Measurements from ENCODE around the gene PPFIBP2. TPM values are rescaled to one million over a fixed set of nuclear protein-coding genes. Genes with fewer than 3 reads are reported as not detected.
A peak's percentile ranks its signal among the peaks of the same experiment; 100 is the strongest.

PPFIBP2 gene
- total RNA-seq, 8 experiments from 2014 or later: 0.92 to 132 (median 10.5) TPM

DNA sequence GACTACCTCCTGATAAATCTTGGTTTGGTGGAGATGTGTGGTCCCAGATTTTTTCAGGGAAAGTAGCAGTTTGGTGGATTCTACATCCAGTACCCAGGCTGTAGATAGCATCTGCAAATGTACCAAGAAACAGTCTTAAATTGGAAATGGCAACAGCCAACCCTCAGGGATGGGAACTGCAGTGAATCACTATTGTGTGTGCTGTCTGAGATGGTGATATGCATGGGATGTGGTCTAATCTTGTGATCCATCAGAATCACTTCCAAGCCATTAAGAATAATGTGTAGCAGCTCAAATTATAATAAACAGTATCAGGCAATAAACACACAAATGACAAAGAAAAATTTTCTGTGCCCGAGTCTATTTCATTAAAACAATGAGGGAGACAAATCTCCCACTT is 25.1 kb upstream of the PPFIBP2 start:
- peak in 2 of 8 experiments; percentile 27 to 37 for ATAC-seq (replicated peaks in 6 of 8)
- in situ Hi-C loops (cut with MboI; ENCODE audit: low pct_unique_long_range_greater_than_20kb in 2 of 9, low sequenced_read_pairs in 9 of 9, unreplicated experiment in 9 of 9): no loop called here
- peaks cover 0 to 6% of the 10 kb centered on the region in 2 donors for H3K4me1 ChIP-seq (replicated peaks in 1 of 2)
- no peak overlapping the region for H3K4me3 ChIP-seq
- WGBS, 10 experiments: 67 to 89% (median 71%) methylated on average over 1 of the region's 1 CpG; no CpG with 5 or more reads in 5 of the 10 experiments
- no peak overlapping the region for H3K27ac ChIP-seq

DNA sequence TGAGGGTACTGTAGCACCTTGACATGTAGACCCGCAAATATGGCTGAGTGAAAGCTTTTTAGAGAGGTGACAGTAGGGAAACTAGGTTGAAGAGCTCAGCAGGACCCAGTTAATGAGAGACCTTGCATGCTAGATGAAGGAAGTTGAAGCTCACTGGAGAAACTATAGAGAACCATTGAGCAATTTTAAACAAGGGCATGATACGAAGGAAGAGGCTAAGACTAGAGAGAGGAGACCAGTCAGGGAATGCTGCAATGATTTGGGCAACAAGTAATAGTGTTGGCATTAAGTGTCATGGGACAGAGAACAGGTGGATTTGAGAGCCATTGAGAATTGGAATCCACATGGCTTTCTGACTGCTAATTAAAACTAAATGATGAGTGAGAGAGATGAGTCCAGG is 24.4 kb upstream of the PPFIBP2 start:
- no peak overlapping the region for H3K4me3 ChIP-seq
- in situ Hi-C loops (cut with MboI; ENCODE audit: low pct_unique_long_range_greater_than_20kb in 2 of 9, low sequenced_read_pairs in 9 of 9, unreplicated experiment in 9 of 9): no loop called here
- 67 to 100% (median 91%) methylated on average over 1 to 2 of the region's 2 CpGs; no CpG with 5 or more reads in 2 of the 10 experiments for WGBS, 10 experiments
- no peak overlapping the region for H3K27ac ChIP-seq
- no peak for ATAC-seq (replicated peaks in 6 of 8)
- peaks cover 0 to 6% of the 10 kb centered on the region in 2 donors for H3K4me1 ChIP-seq (replicated peaks in 1 of 2)

DNA sequence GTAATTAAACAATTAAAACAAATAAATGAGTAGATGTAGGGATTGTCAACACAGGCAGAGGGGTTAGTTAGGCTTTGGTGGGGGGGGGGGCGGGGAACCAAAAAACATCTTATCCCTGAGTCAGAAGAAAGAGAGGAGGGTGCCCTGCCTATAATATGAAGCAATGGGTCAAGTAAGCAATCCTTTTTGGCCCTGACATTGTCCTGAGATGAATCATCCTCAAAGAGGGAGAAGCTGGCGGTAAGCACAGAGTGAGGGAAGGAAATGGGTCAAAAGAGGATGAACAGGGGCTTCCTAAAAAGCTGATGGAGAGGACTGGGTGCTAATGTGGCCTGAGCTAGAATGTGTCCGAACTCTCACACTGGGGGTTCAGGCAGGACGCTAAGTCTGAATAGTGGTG is 23.7 kb upstream of the PPFIBP2 start:
- Histone ChIP-seq H3K4me1 (replicated peaks in 1 of 2) (peaks cover 0 to 6% of the 10 kb centered on the region in 2 donors), H3K4me3 (no peak overlapping the region), H3K27ac (no peak overlapping the region)
- ATAC-seq (replicated peaks in 6 of 8): peak in 2 of 8 experiments; percentile 10 to 20
- WGBS, 10 experiments: 8 to 100% (median 80%) methylated on average over 1 to 2 of the region's 4 CpGs; no CpG with 5 or more reads in 7 of the 10 experiments
- in situ Hi-C loops (cut with MboI; ENCODE audit: low pct_unique_long_range_greater_than_20kb in 2 of 9, low sequenced_read_pairs in 9 of 9, unreplicated experiment in 9 of 9): no loop called here

DNA sequence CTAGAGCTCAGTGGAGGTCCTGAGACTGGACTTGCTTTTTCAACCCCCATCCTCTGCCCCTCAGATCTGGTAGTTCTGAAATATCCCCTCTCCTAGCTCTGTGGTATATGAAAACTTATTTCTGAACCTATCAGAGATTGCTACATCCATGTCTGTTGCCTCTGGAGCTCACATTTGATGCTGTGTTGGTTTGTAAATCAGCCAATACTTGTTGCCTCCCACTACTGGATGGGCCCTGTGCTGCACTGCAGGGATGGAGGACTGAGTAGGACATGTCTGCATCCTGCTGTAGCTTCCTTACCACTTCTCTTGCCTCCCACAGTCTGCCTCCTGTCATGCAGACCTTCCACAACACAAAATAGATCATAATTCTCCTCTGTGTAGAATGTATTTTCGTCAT is 23.3 kb upstream of the PPFIBP2 start:
- no peak overlapping the region for H3K27ac ChIP-seq
- WGBS, 10 experiments: 17 to 100% (median 49%) methylated on average over 1 of the region's 1 CpG; no CpG with 5 or more reads in 4 of the 10 experiments
- ATAC-seq (replicated peaks in 6 of 8): no peak
- H3K4me1 ChIP-seq (replicated peaks in 1 of 2): peaks cover 0 to 6% of the 10 kb centered on the region in 2 donors
- in situ Hi-C loops (cut with MboI; ENCODE audit: low pct_unique_long_range_greater_than_20kb in 2 of 9, low sequenced_read_pairs in 9 of 9, unreplicated experiment in 9 of 9): no loop called here
- no peak overlapping the region for H3K4me3 ChIP-seq

DNA sequence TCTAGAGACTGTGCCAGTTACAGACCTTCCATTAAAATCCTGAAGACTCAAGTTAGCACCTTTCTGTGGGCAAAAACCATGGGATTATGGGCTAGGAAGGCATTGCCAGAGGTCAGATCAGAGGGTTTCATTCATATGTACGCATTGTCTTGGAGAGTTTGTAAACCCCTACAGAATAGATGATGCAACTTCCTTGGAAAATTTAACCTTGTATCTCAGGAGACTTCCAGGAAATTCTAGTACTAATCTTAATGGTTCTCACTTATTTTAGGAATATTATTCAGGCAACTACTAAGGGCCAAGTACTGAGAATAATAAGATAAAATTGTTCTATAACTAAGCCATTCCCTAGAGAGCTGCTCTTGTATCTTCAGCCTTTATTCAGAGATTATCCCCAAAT is 21.5 kb upstream of the PPFIBP2 start:
- no peak overlapping the region for H3K27ac ChIP-seq
- no peak for ATAC-seq (replicated peaks in 6 of 8)

DNA sequence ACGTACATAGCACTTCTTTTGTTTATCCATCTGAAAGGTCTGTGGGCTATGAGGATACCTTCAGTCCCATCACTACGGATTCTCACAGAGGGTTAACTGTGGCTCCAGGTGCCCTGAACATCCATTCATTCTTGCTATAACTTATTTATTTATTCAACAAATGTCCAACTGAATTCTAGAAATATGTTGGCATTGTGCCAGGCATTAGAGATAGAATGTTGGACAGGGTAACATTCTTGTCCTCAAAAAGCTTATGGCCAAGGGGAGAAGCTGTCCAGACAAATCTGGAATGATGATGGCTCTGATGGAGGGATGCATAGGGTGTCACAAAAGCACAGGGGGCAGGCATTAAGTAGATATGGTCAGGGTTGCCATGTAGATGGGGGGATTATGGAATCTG is 20.1 kb upstream of the PPFIBP2 start:
- 66 to 100% (median 88%) methylated on average over 1 to 2 of the region's 2 CpGs; no CpG with 5 or more reads in 2 of the 10 experiments for WGBS, 10 experiments
- ATAC-seq (replicated peaks in 6 of 8): no peak
- in situ Hi-C loops (cut with MboI; ENCODE audit: low pct_unique_long_range_greater_than_20kb in 2 of 9, low sequenced_read_pairs in 9 of 9, unreplicated experiment in 9 of 9): no loop called here

More for the DNA sequence above, 21.5 kb upstream of the PPFIBP2 start:
- WGBS, 10 experiments: 88 to 100% (median 100%) methylated on average over 1 of the region's 1 CpG; no CpG with 5 or more reads in 7 of the 10 experiments
- in situ Hi-C loops (cut with MboI; ENCODE audit: low pct_unique_long_range_greater_than_20kb in 2 of 9, low sequenced_read_pairs in 9 of 9, unreplicated experiment in 9 of 9): no loop called here
- H3K4me1 ChIP-seq (replicated peaks in 1 of 2): peaks cover 0 to 6% of the 10 kb centered on the region in 2 donors
- no peak overlapping the region for H3K4me3 ChIP-seq

DNA sequence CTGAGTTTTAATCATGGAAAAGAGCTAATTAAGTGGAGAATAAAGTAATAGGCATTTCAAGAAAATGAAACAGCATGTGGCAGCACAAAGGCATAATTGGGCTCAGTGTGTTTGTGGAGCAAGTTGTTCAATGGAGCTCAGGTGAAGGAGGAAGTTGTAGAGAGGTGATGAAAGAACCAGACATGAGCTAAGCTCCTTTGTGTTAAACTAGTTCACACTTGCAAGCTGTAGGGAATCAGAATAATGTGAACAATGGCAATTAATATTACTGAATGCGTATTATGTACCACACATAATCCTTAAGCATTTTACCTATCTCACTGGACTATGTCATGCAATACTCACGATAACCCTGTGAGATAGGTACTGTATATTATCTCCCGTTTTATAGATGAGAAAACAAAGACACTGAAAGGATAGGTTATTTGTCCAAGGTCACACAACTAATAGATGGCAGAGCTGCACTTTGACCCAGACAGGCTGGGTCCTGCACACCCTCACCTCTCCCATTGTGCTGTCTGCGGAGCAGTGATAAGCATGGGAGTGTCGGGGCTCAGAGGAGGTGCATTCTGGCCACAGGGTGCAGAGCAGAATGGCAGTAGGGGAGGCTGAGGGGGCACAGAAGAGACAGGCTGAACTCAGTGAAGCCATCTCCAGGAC is 19.6 kb upstream of the PPFIBP2 start:
- WGBS, 10 experiments: 42 to 100% (median 85%) methylated on average over 1 to 4 of the region's 5 CpGs; no CpG with 5 or more reads in 2 of the 10 experiments
- ATAC-seq (replicated peaks in 6 of 8): no peak
- H3K27ac ChIP-seq: no peak overlapping the region
- H3K4me3 ChIP-seq: no peak overlapping the region
- peaks cover 0 to 6% of the 10 kb centered on the region in 2 donors for H3K4me1 ChIP-seq (replicated peaks in 1 of 2)
- in situ Hi-C loops (cut with MboI; ENCODE audit: low pct_unique_long_range_greater_than_20kb in 2 of 9, low sequenced_read_pairs in 9 of 9, unreplicated experiment in 9 of 9): no loop called here

More for the DNA sequence above, 20.1 kb upstream of the PPFIBP2 start:
- Histone ChIP-seq H3K4me1 (replicated peaks in 1 of 2) (peaks cover 0 to 6% of the 10 kb centered on the region in 2 donors), H3K27ac (no peak overlapping the region), H3K4me3 (no peak overlapping the region)

DNA sequence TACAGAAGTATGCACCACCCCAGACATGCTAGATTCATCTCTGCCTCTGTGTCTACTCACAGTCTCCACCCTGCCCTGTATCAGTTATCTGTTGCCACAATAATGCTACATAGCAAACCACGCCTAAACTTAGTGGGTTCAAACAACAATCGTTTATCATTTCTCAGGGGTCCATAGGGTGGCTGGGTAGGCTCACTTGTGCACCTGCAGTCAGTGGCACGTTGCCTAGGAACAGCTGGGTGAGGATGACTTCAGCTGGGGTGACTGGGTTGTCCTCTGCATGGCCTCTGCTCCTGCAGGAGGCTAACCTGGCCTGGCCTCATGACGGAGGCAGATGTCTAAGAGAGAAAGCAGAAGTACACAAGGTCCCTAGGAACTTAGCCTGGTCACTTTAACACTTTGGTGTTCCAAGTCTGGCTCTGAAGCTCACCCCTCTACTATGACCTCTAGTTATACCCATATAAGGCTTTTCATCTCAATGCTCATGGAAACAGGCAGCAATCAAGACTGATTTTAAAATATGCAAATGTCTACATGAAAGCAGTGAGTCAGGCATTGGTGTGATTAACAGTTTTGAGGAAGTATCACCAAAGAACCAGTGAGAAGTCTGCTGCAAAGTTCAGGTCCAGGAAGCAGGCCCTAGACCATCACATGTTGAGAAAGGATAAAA is 17.8 kb upstream of the PPFIBP2 start:
- in situ Hi-C loops (cut with MboI; ENCODE audit: low pct_unique_long_range_greater_than_20kb in 2 of 9, low sequenced_read_pairs in 9 of 9, unreplicated experiment in 9 of 9): no loop called here
- peak in 3 of 8 experiments; percentile 81 to 95 (median 89) for ATAC-seq (replicated peaks in 6 of 8)
- WGBS, 10 experiments: 68 to 90% (median 80%) methylated on average over 2 to 4 of the region's 4 CpGs; no CpG with 5 or more reads in 4 of the 10 experiments
- peaks cover 0 to 3% of the 10 kb centered on the region in 2 donors for H3K4me1 ChIP-seq (replicated peaks in 1 of 2)
- H3K27ac ChIP-seq: no peak overlapping the region
- no peak overlapping the region for H3K4me3 ChIP-seq

DNA sequence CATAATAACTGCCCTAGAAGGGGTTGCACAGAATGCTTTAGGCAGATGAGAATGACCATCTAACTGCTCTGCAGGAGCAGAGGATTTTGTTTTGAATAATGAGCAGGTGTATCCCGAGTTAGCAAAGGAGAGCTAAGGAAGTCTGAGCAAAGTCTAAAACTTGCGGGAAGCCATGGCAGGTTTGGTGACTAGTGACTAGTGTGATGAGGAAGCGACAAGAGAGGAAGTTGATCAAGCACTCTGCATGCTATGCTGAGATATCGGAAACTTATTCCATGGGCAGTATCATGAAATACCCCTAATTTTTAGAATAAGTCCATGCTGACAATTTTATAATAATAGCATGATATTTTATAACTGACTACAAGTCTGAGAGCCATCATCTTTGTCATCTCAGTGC is 15.6 kb upstream of the PPFIBP2 start:
- Histone ChIP-seq H3K27ac (no peak overlapping the region), H3K4me3 (no peak overlapping the region), H3K4me1 (replicated peaks in 1 of 2) (no peaks in the 10 kb centered on the region)
- 66 to 100% (median 83%) methylated on average over 2 to 4 of the region's 4 CpGs; no CpG with 5 or more reads in 2 of the 10 experiments for WGBS, 10 experiments
- in situ Hi-C loops (cut with MboI; ENCODE audit: low pct_unique_long_range_greater_than_20kb in 2 of 9, low sequenced_read_pairs in 9 of 9, unreplicated experiment in 9 of 9): no loop called here
- ATAC-seq (replicated peaks in 6 of 8): no peak

DNA sequence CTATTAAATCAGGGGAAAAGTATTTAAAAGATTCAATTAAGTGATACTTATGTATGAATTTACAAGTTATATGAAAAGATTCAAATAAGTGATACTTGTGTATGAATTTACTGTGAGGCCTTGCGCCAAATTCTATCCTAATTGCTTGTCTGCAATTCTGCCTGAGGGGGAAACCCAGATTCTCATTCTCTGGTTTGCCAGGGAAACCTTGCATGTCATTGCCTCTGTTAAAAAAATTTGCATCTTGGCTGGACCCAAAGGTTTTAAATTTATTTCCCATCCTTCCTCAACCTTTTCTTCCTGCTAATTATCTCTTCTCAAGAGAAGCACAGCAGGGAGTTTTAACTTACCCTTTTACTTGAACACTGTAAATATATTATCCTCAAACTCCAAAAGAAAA is 14.7 kb upstream of the PPFIBP2 start:
- ATAC-seq (replicated peaks in 6 of 8): peak in 3 of 8 experiments; percentile 12 to 70 (median 17)
- H3K4me3 ChIP-seq: no peak overlapping the region
- in situ Hi-C loops (cut with MboI; ENCODE audit: low pct_unique_long_range_greater_than_20kb in 2 of 9, low sequenced_read_pairs in 9 of 9, unreplicated experiment in 9 of 9): no loop called here
- WGBS, 10 experiments: 10 to 100% (median 80%) methylated on average over 1 of the region's 1 CpG; no CpG with 5 or more reads in 1 of the 10 experiments
- H3K4me1 ChIP-seq (replicated peaks in 1 of 2): no peaks in the 10 kb centered on the region
- H3K27ac ChIP-seq: no peak overlapping the region

DNA sequence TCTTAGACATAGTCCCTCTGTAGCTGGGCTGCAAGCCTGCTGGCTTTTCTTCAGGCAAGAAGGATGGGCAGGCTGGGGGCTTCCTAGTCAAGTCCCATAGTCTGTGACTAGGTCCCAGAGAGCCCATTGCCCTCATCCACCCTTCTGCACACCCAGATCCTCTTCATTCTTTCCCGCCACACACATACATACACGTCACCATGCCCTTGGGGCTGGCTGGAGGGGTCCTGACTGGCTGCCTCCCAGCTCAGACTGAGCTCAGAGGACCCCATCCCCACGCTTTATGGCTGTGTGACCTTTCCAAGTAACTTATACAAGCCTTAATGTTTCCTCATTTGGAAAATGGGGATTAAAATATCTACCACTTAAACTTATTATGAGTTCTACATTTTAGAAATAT is 13.5 kb upstream of the PPFIBP2 start:
- in situ Hi-C loops (cut with MboI; ENCODE audit: low pct_unique_long_range_greater_than_20kb in 2 of 9, low sequenced_read_pairs in 9 of 9, unreplicated experiment in 9 of 9): no loop called here
- WGBS, 10 experiments: 30 to 100% (median 100%) methylated on average over 1 to 2 of the region's 3 CpGs; no CpG with 5 or more reads in 2 of the 10 experiments
- no peak overlapping the region for H3K4me3 ChIP-seq
- ATAC-seq (replicated peaks in 6 of 8): no peak
- no peaks in the 10 kb centered on the region for H3K4me1 ChIP-seq (replicated peaks in 1 of 2)
- no peak overlapping the region for H3K27ac ChIP-seq

DNA sequence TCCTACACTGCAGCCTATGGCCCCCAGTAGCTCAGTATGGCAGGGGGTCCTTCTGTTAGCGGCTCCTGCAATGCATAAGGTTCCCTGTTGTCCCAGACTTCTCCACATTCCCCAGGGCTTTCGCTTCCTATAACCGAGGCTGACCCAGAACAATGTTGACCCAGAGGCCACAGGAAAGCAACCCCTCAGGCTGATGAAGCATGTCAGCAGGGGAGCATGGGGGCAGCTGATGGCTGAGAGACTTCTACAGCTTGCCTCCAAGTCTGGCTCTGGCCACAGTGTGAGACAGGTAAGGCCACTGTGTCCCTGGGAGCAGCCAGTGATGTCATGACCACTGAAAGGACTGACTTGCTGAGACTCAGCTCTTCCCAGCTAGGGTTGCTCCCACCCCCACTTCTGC is 12.5 kb upstream of the PPFIBP2 start:
- no peak overlapping the region for H3K4me3 ChIP-seq
- no peak overlapping the region for H3K27ac ChIP-seq
- in situ Hi-C loops (cut with MboI; ENCODE audit: low pct_unique_long_range_greater_than_20kb in 2 of 9, low sequenced_read_pairs in 9 of 9, unreplicated experiment in 9 of 9): no loop called here
- ATAC-seq (replicated peaks in 6 of 8): no peak
- 90 to 100% methylated on average over 1 to 3 of the region's 3 CpGs; no CpG with 5 or more reads in 8 of the 10 experiments for WGBS, 10 experiments
- H3K4me1 ChIP-seq (replicated peaks in 1 of 2): no peaks in the 10 kb centered on the region

DNA sequence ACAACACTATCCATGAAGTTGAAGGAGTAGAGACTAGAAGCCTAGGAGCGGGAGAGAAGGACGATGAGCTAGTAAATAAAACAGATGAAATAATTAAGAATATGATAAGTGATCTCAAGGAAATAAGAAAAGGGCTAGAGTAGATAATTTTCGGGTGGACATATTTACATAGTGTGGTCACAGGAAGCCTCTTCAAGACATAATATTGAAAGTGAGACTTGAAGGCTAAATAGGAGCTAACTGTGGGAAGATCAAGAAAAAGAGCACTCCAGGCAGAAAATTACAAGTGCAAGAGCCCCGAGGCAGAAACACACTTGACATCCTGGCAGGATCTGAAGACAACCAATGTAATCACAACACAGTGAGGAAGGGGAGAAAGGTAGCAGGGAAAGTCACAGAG is 11.9 kb upstream of the PPFIBP2 start:
- Histone ChIP-seq H3K27ac (no peak overlapping the region), H3K4me3 (no peak overlapping the region), H3K4me1 (replicated peaks in 1 of 2) (no peaks in the 10 kb centered on the region)
- ATAC-seq (replicated peaks in 6 of 8): no peak
- in situ Hi-C loops (cut with MboI; ENCODE audit: low pct_unique_long_range_greater_than_20kb in 2 of 9, low sequenced_read_pairs in 9 of 9, unreplicated experiment in 9 of 9): no loop called here
- 66 to 94% (median 83%) methylated on average over 2 to 4 of the region's 4 CpGs for WGBS, 10 experiments
